ENCODE data around the gene CENPB. TPM values are rescaled to one million over a fixed set of nuclear protein-coding genes. Genes with fewer than 3 reads are reported as not detected.

CENPB gene, protein sequence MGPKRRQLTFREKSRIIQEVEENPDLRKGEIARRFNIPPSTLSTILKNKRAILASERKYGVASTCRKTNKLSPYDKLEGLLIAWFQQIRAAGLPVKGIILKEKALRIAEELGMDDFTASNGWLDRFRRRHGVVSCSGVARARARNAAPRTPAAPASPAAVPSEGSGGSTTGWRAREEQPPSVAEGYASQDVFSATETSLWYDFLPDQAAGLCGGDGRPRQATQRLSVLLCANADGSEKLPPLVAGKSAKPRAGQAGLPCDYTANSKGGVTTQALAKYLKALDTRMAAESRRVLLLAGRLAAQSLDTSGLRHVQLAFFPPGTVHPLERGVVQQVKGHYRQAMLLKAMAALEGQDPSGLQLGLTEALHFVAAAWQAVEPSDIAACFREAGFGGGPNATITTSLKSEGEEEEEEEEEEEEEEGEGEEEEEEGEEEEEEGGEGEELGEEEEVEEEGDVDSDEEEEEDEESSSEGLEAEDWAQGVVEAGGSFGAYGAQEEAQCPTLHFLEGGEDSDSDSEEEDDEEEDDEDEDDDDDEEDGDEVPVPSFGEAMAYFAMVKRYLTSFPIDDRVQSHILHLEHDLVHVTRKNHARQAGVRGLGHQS
- total RNA-seq = 149 and 205 TPM in 2 replicates

DNA sequence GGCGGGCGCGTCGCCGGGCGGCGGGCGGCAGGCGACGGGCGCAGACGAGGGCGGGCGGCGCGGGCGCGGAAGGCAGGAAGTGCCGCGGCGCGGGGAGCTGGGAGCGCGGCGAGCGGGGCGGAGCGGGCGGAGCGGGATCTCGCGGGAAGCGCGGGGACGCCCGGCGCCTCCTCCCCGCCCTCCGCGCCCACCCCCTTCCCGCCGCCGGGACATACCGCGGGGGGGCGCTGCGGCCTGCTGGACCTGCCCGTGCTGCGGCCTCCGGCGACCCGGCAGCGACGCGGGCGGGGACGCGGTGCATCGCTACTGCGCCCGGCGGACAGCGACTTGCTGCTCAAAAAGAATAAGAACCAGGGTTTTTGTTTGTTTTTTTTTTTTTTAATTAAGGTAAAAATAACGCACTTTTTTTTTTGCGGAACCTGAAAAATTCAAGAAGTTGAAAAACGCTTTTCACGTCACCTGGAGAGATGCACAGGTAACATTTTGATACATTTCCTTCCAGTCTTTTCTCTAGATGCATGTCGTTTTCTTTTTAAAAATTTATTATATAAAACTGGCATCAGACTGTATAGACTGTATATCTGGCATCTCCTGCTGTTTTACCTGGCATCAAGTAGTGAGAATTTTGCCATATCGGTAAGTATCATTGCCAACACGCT is at the start of gene CENPB:
Gene CENPB, minus strand, starts transcription at position 76 of the 659 bp plus-strand sequence. CDS start 257 bp downstream, outside the sequence.

DNA sequence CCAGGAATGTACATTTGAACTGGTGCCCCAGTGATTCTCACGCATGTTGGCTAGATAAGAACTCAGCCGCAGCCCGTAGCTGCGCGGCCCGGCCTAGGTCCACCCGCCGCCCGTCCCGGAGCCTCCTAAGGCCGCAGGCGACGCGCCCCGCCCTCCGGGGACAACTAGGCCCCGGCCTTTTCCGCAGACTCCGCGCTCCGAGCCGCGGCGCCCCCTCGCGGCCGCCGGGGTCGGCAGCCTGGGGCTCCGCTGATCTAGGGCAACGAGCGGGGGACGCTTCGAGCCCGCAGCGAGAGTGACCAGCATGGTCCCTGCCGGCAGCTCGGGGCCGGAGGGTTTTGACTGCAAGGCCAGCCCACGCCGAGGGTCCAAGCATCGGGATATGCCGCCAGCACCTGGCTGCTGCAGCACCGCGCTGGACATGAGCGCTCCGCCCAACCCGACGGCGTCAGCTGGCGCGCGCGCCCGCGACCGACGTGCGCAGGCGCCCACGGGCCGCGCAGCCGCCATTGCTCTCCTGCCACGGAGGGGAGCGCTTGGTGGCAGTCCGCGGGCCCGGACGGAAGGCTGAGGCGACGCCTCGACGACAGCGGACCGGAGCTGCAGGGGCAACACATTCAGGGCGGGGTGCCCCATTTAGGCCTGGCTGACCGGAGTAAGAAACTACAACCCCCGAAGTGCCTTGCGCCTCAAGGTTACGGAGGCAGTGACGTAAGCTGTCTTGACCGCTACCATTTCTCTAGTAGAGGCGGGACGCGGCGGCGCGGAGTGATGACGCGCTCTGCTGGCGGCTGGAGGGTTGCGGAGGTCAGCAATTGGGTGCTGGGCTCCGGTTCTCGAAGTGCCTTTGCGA is 33.7 kb upstream of the CENPB start, which contains the start of gene AP5S1:
Gene AP5S1, plus strand, starts transcription at position 500 of the 853 bp plus-strand sequence. CDS start 1,571 bp downstream, outside the sequence.

DNA sequence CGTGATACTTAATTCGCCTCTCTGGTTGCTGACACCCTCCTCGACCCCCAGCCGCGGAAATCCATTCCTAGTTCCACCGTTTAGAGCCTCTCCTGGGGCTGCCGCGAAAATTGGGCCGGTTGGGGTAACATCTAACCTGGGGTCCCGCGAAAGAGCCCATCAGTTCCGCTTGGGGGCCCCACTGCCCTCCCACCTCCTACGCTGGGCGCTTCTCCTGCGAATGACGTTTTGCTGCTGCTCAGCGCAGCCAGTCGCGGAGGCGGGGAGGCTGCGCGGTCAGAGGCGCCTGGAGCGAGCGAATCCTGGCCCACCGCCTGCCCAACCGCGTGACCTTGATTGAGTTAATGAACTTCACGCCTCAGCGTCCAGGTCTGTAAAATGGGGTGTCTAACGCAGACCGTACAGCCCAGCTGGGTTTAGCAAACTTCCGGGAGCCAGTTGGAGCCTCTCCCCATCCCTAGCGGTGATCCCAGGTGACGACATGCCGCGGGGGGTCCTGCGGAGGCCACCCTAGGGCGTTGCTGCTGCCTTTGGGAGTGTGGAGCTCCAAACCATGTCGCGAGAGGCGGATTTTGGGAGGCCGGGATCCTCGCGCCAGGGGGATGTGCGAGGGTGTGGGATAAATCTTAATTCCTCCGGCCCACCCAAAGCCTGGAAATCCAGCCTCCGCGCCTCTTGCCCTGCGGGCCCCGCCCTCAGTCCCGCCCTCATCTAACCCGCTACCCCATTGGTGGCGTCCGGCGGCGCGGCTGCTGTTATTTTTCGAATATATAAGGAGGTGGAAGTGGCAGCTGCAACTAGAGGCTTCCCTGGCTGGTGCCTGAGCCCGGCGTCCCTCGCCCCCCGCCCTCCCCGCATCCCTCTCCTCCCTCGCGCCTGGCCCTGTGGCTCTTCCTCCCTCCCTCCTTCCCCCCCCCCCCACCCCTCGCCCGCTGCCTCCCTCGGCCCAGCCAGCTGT is 9.2 kb upstream of the CENPB start, which contains the start of gene CDC25B:
Gene CDC25B, plus strand, starts transcription at position 800 of the 958 bp plus-strand sequence. CDS start 222 bp downstream, outside the sequence.

DNA sequence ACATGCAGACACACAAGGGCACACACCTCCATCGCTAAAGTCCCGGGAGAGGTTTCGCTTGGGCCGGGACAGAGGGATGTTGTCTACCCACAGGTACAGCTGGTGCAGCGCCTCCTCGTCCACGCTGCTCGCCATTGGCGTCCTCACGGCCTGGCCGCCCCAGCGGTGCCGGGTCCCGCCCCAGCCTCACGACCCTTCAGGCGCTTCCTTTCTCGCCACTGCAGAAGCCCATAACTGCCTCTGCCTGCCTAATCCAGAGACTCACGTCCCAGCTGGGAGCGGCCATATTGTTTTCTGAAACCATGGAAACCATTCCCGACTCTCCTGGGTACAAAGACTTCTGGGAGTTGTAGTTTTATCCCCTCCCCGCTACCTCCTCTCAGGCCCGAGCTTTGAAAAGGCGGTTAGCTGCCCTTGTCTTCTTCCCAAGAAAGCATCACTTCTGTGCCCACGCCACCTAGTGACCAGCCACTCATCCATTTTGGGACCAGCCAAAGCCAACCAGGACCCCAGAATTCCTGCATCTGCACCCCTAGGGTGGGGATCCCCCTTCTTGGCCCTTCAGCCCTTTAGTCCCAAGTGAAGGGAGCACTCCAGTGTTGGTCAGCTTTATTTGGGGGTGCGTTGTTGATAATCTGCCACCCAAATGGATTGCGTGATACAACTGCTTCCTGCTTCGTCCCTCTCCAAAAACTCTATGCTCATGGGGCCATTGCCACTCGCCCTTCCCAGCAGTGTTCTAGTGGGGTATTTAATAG is 5.2 kb downstream of the CENPB start, which contains the start of gene SPEF1:
Gene SPEF1, minus strand, starts transcription at position 296 of the 758 bp plus-strand sequence. Its CDS starts 161 bp downstream, at position 135.

DNA sequence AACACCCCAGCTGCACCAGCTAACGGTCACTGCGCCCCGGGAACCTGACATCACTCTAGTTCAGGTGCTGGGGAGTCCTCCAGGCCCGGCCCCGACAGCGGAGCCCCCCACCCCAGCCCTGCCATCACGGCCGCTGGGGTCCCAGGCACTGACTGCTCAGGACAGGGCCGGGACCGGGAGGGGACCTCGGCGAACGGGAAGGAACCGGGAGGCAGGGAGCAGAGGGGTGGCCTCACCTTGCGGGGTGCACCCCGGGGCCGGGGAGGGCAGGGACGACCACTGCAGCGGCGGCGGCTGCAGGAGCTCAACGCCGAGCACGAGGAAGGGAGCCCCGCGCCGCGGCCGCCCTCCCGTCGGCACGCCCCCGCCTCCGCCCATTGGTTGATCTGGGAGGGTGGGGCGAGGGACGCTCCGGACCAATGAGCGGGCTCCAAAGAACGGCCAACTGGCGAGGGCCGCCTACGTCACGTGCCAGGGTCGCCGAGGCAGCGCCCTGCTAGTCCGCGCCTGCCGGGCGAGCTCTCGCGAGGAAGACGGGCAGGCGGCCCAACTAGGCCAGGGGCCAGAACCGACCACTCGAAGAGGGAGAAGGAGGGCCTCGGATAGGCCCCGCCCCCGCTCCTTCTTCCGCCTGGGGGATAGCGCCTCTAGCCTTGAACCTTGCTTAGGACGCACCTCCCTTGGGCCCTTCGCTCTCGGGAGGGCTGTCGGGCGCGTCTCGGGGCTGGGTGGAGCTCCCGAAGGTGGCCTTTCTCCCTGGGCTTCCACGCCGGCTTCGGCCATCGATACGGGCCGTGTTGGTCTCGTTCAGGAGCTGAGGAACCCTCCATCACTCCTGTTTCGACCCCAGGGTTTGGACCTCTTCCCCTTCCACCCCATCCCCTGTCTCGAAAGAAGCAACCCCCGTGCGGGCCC is 18.9 kb downstream of the CENPB start, which contains the start of gene ADISSP:
Gene ADISSP, minus strand, starts transcription at position 327 of the 915 bp plus-strand sequence. CDS start 7,653 bp downstream, outside the sequence.

Other genes with a start within 250 kb of the CENPB start
- gene GFRA4, start 123.3 kb downstream of the CENPB start, total RNA-seq = not detected in 2 replicates
- gene ADAM33, start 104.7 kb downstream of the CENPB start, total RNA-seq = 136 and 154 TPM in 2 replicates
- not detected in 2 replicates for gene SIGLEC1, start 74.1 kb downstream of the CENPB start, total RNA-seq
- gene HSPA12B, start 54.1 kb downstream of the CENPB start, total RNA-seq = 2.6 and 5.1 TPM in 2 replicates
- gene ADISSP, start 19.0 kb downstream of the CENPB start, total RNA-seq = 40.5 and 41.7 TPM in 2 replicates
- gene SPEF1, start 5.3 kb downstream of the CENPB start, total RNA-seq = 0.15 and 0.17 TPM in 2 replicates
- gene CDC25B, start 9.6 kb upstream of the CENPB start, total RNA-seq = 103 and 105 TPM in 2 replicates
- 23.0 and 32.7 TPM in 2 replicates for gene AP5S1, start 33.8 kb upstream of the CENPB start, total RNA-seq
- gene MAVS, start 60.1 kb upstream of the CENPB start, total RNA-seq = 25.2 and 31.3 TPM in 2 replicates
- gene PANK2, start 102.6 kb upstream of the CENPB start, total RNA-seq = 62.2 and 72.3 TPM in 2 replicates
- 31.9 and 33.7 TPM in 2 replicates for gene RNF24, start 228.8 kb upstream of the CENPB start, total RNA-seq

All from smooth muscle cell of trachea (primary cell).